K562 (cell line): ENCODE measurements around the gene PLXNB1. TPM values are rescaled to one million over a fixed set of nuclear protein-coding genes. Genes with fewer than 3 reads are reported as not detected.

Experiments
- DDX20 ChIP-seq: fragments of 450-650 bp; IDR thresholded peaks from 2 replicates; pipeline ENCODE4 v1.6.1; 2016; ENCODE audit warnings: missing genetic modification characterization, low read depth, mild to moderate bottlenecking, missing compliant biosample characterization, moderate library complexity
- E4F1 ChIP-seq: fragments of 250-450 bp; sonication (Bioruptor Pico); IDR thresholded peaks from 2 replicates; pipeline ENCODE4 v1.5.0; 2021; ENCODE audit warnings: mild to moderate bottlenecking, borderline replicate concordance
- ELF2 ChIP-seq: fragments of 250-450 bp; sonication (Bioruptor Pico); IDR thresholded peaks from 2 replicates; pipeline ENCODE4 v1.5.0; 2021; ENCODE audit warnings: mild to moderate bottlenecking
- FOXA3 ChIP-seq, 2 experiments: fragments of 450-650 bp in 1 of 2; sonication (generic) in 1 of 2; formaldehyde crosslinking; IDR thresholded peaks in 1 of 2; conservative IDR thresholded peaks in 1 of 2; 2 replicates each; pipeline versions ENCODE4 v1.4.0 to v1.8.0; 2020 to 2022; ENCODE audit warnings: mild to moderate bottlenecking in 2 of 2, missing genetic modification reagents in 1 of 2
- HDGF ChIP-seq: fragments of 450-650 bp; IDR thresholded peaks from 2 replicates; pipeline ENCODE4 v1.6.1; 2016
- HNRNPL ChIP-seq: fragments of 200-400 bp; formaldehyde crosslinking; IDR thresholded peaks from 2 replicates; pipeline ENCODE4 v1.6.1; 2017; ENCODE audit warnings: low read depth, mild to moderate bottlenecking, low read length
- MAZ ChIP-seq, 2 experiments: fragments of 450-650 bp in 1 of 2; sonication (generic) in 1 of 2; formaldehyde crosslinking; IDR thresholded peaks in 1 of 2; conservative IDR thresholded peaks in 1 of 2; 2 replicates each; pipeline versions ENCODE4 v1.4.0 to v1.5.0; 2020; ENCODE audit warnings: mild to moderate bottlenecking in 1 of 2, missing genetic modification reagents in 1 of 2
- NR2C2 ChIP-seq, 2 experiments: fragments of 200-800 bp in 1 of 2; sonication (Bioruptor generic) in 1 of 2; sonication (generic) in 1 of 2; formaldehyde crosslinking in 1 of 2; IDR thresholded peaks; 2 replicates each; pipeline versions ENCODE4 v1.6.1 to v1.8.0; 2016 to 2022; ENCODE audit warnings: mild to moderate bottlenecking in 1 of 2, missing compliant biosample characterization in 1 of 2, missing genetic modification characterization in 1 of 2, missing genetic modification reagents in 1 of 2
- PHTF2 ChIP-seq: fragments of 250-450 bp; sonication (Bioruptor Pico); IDR thresholded peaks from 2 replicates; pipeline ENCODE4 v1.5.0; 2021; ENCODE audit warnings: mild to moderate bottlenecking
- POLR2AphosphoS5 ChIP-seq: IDR thresholded peaks from 2 replicates; pipeline ENCODE4 v1.6.1; 2011; ENCODE audit warnings: mild to moderate bottlenecking, low read depth, low read length, moderate library complexity; ENCODE audit not compliant: control insufficient read depth, insufficient read depth
- RBM22 ChIP-seq: fragments of 200-400 bp; formaldehyde crosslinking; IDR thresholded peaks from 2 replicates; pipeline ENCODE4 v1.6.1; 2018; ENCODE audit warnings: low read length, low read depth; ENCODE audit not compliant: poor library complexity, severe bottlenecking
- RNF2 ChIP-seq: sonication (generic); IDR thresholded peaks from 2 replicates; pipeline ENCODE4 v1.6.1; 2016
- THAP7 ChIP-seq: fragments of 250-450 bp; sonication (Bioruptor Pico); IDR thresholded peaks from 2 replicates; pipeline ENCODE4 v1.5.0; 2021
- XRCC5 ChIP-seq: fragments of 200-400 bp; formaldehyde crosslinking; IDR thresholded peaks from 2 replicates; pipeline ENCODE4 v1.6.1; 2017; ENCODE audit warnings: low read depth, mild to moderate bottlenecking, low read length
- ZFPM2 ChIP-seq: fragments of 250-450 bp; sonication (Bioruptor Pico); IDR thresholded peaks from 2 replicates; pipeline ENCODE4 v1.5.1; 2022; ENCODE audit warnings: mild to moderate bottlenecking
- polyA plus RNA-seq, 8 experiments: library from polyadenylated mRNA; depleted of rRNA in 4 of 8; stranded (reverse) in 5 of 8; unstranded in 3 of 8; fragments of >200 nt; fragmentation: Nextera tagmentation in 2 of 8; fragmentation: Illumina TruSeq in 1 of 8; extraction: Ambion mirVana in 2 of 8; extraction: Trizol in 1 of 8; gene quantifications; 2 replicates each; pipeline versions ENCODE4 v1.2.1 to v1.2.3, GENCODE V29; 2011 to 2014; ENCODE audit warnings: inconsistent platforms in 1 of 8, missing spikeins in 1 of 8
- total RNA-seq, 7 experiments: library from RNA; depleted of rRNA in 6 of 7; stranded (reverse); fragments of >200 nt in 6 of 7; fragmentation: Illumina TruSeq in 2 of 7; extraction: Trizol in 2 of 7; gene quantifications; 2 replicates each; pipeline versions ENCODE4 v1.2.1 to v1.2.3, GENCODE V29; 2011 to 2021; ENCODE audit warnings: low replicate concordance in 1 of 7
- TF ChIP-seq, protein P1 (sequence below): IDR thresholded peaks from 3 replicates; pipeline ENCODE4 v1.6.1; 2011; ENCODE audit warnings: borderline replicate concordance, mild to moderate bottlenecking, moderate library complexity; ENCODE audit not compliant: insufficient read length; ENCODE audit errors: extremely low read depth
- TF ChIP-seq, protein P2 (sequence below): fragments of 250-450 bp; sonication (Bioruptor Pico); IDR thresholded peaks from 2 replicates; pipeline ENCODE4 v1.5.0; 2021; ENCODE audit warnings: mild to moderate bottlenecking, moderate library complexity

The PLXNB1 gene
- total and polyA plus RNA-seq, 9 of the 15 experiments (the other 6 are each of a cell fraction or from before 2014, with no cell fraction given): 0.17 to 17.4 (median 6.0) TPM

- TF ChIP-seq, protein P1, sequence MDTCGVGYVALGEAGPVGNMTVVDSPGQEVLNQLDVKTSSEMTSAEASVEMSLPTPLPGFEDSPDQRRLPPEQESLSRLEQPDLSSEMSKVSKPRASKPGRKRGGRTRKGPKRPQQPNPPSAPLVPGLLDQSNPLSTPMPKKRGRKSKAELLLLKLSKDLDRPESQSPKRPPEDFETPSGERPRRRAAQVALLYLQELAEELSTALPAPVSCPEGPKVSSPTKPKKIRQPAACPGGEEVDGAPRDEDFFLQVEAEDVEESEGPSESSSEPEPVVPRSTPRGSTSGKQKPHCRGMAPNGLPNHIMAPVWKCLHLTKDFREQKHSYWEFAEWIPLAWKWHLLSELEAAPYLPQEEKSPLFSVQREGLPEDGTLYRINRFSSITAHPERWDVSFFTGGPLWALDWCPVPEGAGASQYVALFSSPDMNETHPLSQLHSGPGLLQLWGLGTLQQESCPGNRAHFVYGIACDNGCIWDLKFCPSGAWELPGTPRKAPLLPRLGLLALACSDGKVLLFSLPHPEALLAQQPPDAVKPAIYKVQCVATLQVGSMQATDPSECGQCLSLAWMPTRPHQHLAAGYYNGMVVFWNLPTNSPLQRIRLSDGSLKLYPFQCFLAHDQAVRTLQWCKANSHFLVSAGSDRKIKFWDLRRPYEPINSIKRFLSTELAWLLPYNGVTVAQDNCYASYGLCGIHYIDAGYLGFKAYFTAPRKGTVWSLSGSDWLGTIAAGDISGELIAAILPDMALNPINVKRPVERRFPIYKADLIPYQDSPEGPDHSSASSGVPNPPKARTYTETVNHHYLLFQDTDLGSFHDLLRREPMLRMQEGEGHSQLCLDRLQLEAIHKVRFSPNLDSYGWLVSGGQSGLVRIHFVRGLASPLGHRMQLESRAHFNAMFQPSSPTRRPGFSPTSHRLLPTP: no peak
- TF ChIP-seq RBM22 (peak; percentile 44), THAP7 (CRISPR knock-in tag) (no peak), XRCC5 (no peak), PHTF2 (CRISPR knock-in tag) (no peak), MAZ (CRISPR knock-in tag; conservative IDR thresholded peaks at IDR 0.05 in 1 of 2, IDR thresholded peaks at IDR 0.05 in 1 of 2) (peak in 1 of 2 experiments; percentile 74; a peak in 2 of 4 replicates), RNF2 (no peak), DDX20 (tag) (no peak), ELF2 (no peak), ZFPM2 (CRISPR knock-in tag) (no peak), HNRNPL (0 out of 2 replicates have a peak, but pooled peaks have one; percentile 42), HDGF (no peak), E4F1 (no peak), NR2C2 (CRISPR knock-in tag; IDR thresholded peaks at IDR 0.05) (no peak), NR2C2 (tag; IDR thresholded peaks at IDR 0.05) (peak; percentile 41; the same call in 1 of the 2 replicates), POLR2AphosphoS5 (no peak), FOXA3 (CRISPR knock-in tag; conservative IDR thresholded peaks at IDR 0.05 in 1 of 2, IDR thresholded peaks at IDR 0.05 in 1 of 2) (no peak)
- TF ChIP-seq, protein P2, sequence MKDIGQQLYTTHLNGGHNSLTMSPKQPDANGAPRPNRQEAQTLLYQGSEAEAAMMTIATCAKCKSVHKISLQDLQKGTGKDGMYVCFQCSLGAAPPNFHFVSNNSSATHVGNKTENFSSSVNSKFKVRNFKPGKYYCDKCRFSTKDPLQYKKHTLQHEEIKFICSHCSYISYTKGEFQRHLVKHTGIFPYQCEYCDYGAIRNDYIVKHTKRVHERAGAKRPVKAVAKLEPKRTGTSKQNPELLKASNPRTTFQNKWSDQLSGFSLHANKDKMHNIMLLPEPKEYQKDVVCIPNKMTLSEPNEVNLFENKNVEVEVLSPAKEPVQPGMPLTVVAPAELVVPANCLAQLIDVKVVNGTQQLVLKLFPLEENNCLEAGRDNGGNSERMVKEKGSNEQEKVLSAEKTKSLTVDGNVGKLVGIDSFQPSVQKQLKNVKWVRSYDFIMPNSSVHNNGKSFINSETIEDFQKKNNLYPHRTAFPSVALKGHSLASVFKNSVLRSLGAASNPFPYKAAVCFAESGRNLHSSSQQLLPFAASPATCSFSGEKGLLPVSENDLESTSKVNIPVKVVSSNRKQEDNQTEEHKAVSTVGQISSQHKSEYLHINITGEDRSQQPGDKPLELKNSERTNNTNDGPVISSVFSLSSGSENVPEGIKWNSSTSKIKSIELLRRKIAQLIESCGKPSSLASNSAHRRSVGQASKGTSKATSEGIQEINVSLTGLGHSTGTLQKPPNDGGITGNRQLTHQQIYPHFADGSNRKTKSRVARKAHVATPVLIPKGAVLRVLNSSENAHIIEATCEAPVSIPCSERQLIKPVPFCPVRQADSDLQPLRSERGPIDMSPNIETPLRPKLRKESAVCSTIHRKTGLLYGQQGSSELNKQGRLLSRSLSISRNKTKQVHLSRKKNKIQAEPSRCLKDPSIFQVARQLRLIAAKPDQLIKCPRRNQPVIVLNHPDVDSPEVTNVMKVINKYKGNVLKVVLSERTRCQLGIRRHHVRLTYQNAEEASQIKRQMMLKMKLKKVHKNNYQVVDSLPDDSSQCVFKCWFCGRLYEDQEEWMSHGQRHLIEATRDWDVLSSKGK: no peak
Observed at GRCh38 chr3:48429317-48429959, 448 bp downstream of the PLXNB1 start (continued).
